Stimulated activated naive CD4-positive, alpha-beta T cell (primary cell): ENCODE results near the gene NT5C1A.

Source experiments
- DNase-seq, 6 experiments: peaks; one replicate each; lab custom pipeline; 2025; lab: John Stamatoyannopoulos, UW

The NT5C1A gene

DNA sequence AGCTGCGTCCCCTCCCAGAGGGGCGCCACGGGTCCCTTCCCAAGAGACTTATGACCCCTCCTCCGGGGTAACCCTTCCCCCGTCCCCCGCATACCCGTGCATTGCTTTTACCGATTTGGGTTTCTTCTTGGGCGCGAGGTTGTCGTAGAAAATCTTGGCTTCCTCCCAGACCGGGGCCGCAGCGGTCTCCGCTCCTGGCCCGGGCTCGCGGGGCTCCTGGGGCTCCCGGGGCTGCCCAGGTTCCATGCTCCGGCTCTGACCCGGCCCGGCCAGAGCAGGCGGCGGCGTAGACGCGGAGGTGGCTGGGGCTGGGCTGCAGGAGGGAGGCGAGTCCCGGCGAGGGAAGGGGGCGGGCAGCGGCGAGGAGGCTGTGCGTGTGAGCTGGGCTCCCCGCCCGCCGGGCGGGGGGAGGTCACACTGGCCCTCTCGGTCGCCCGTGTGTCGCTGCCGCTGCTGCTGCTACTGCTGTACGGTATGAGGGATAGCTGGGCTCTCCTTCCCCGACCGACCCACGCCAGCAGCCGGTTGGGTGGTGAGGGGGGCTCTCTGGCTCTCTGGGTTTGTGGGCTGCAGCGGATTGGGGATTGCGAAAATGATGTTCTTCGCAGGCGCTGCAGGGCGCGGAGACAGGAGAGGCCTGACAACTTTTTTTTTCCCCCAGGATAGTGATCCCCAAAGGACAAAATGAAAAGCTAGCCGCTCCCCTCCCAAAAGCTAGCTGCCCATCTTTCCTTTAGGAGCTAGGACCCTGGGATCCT is at the start of gene NT5C1A:
NT5C1A (minus strand) TSS at position 315 of the 758 bp plus-strand sequence; CDS start at position 246, 69 bp downstream.
- peak in 4 of 6 experiments; percentile 3 to 31 (median 21) for DNase-seq

DNA sequence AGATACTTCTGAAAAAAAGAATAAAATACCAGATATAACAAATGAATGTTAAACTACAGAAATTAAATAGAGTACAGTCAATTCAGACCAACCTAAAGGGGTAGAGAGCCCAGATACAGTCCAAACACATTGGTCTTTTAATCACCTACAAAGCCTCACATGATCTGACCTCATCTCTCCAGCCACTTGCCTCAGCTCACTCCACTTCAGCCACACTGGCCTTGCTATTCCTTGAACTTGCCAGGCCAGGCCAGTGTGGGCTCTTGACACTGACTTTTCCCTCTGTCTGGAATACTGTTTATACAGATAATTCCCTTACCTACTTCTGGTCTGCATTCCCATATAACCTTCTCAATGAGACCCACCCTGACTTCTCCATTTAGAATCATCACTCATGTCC is 49.8 kb upstream of the NT5C1A start:
- DNase-seq = no peak

DNA sequence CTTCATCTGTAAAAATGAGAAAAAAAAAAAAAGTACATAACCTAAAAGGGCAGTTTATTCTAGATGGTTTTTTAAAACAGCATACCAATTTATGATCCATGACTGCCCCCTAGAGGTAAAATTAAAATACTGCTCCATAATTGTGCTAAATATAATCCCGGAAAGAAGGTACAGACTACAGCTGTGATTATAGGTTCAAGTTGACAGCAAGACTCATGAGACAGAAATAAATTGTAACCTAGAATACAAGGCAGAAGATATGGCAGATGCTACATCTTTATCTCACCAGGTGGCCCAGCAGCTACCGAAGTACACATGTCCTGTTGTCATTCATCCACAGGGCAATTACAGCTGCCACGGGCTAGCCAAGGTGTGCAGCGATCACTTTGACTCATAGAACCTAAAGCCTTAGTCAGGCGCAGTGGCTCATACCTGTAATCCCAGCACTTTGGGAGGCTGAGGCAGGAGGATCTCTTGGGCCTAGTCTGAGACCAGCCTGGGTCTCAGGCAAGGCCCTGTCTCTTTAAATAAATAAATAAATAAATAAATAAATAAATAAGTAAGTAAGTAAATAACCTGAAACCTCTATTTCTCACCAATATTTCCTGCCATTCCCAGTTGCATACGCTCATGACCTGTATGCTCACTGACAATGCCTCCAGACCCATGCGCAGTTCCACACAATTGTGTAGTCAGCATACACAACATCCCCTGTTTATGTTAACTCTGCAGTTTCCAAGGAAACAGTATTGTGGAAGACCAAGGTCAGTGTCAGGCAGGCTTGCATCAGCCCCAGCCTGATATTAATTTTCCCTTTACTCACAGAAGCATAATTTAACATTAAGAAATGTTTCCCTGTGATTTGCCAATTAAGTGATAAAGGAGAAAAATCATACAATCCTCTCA is 48.4 kb upstream of the NT5C1A start:
- DNase-seq = peak in 3 of 6 experiments; percentile 59 to 79 (median 78)

DNA sequence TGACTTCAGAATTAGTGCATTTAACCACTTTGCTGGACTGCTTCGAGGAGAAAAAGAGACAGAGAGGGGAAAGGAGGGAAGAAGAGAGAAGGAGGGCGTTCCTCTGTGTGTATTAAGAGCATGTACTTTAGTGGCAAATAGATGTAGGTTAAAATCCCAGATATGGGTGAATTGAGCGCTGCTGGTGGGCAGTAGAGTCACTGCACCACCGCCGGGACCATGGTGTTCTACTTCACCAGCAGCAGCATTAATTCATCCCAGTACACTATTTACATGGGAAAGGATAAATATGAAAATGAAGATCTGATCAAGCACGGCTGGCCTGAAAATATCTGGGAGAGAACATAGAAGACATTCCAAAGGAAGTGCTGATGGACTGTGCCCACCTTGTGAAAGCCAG is 45.9 kb upstream of the NT5C1A start:
- no peak for DNase-seq

GRCh38 chr1:39713557-39713956 is 41.6 kb upstream of the NT5C1A start:
- no peak for DNase-seq

- no peak for DNase-seq
Observed at GRCh38 chr1:39711966-39712340, 40.0 kb upstream of the NT5C1A start.

DNA sequence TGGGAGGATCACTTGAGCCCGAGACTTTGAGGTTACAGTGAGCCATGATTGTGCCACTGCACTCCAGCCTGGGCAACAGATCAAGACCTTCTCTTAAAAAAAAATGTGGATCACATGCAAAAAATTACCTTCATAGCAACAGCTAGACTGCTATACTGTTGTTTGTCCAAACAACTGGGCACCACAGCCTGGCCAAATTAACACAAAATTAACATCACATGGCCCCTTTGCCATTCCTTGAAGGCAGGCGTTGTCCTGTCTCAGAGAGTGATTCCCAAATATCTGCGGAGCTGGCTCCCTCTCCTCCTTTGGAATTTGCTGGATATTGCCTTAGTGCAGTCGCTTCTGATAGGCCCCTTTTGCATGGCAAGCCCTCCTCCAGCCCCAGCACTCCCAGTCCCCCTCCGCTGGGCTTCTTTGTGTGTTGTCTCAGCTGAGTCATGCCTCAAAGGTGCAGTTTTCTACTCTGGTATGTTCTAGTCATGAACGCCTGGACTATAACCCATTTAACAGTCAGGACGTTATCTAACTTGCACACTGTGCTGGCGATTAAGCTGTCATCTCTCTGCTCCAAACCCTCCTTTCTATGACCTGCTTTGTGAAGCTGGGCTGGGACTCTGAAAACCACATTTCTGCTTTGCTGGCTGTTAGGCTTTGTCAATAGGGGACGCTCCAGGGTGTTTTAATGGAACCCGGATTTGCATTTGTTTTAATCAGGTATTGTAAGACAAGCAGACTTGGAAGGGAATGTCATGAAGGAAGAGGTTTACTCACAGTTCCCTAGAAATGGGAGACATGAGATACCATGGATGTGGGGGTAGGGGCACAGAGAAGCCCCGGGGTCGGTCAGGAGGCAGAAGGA is 39.4 kb upstream of the NT5C1A start:
- DNase-seq = no peak

- no peak for DNase-seq
Observed at GRCh38 chr1:39707506-39707905, 35.6 kb upstream of the NT5C1A start.

- DNase-seq = no peak
Observed at GRCh38 chr1:39704757-39705156, 32.9 kb upstream of the NT5C1A start.

DNA sequence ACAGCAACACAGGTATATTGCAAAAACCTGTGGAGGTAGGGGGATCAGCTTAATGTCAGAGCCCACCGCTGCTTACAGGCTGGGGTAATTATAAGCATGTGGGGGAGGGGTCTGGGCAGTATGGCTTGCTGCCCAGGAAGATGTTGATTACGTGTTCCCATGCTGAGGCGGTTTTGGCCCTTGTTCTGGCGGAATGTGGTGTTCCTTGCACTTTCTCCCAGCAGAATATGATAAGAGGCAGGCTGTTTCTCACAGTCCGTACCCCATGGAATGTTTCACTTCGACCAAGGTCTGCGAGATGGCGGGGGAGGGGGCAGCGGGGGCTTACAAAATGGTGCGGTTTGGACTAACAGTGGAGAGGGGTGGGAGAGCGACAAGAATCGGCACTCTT is 29.1 kb upstream of the NT5C1A start:
- no peak for DNase-seq

DNA sequence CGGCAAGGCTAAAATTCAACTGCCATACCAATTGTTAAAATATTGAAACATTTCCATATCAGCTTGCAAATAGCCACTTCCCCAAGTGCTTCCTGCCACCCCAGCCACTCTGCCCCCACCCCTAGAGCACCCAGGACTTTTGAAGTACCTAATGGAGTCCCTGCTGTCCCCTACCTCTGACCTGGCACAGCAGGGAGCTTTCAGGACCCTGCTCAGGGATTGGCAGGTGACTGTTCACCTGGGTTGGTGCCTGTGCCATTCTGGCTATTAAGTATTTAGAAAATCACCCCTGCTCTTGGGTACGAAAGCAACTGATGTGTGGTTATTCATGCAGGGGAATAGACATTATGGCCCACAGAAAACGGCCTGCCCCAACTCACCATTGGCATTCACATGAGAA is 28.4 kb upstream of the NT5C1A start:
- no peak for DNase-seq

GRCh38 chr1:39699419-39699818 is 27.5 kb upstream of the NT5C1A start:
- DNase-seq = no peak

GRCh38 chr1:39698568-39698967 is 26.7 kb upstream of the NT5C1A start:
- no peak for DNase-seq

- no peak for DNase-seq
Observed at GRCh38 chr1:39696448-39696847, 24.5 kb upstream of the NT5C1A start.

GRCh38 chr1:39695016-39695415 is 23.1 kb upstream of the NT5C1A start:
- DNase-seq = no peak

GRCh38 chr1:39694026-39694425 is 22.1 kb upstream of the NT5C1A start:
- DNase-seq = no peak

- DNase-seq = peak in 4 of 6 experiments; percentile 34 to 64 (median 40)
Observed at GRCh38 chr1:39692152-39693074, 20.5 kb upstream of the NT5C1A start.

DNA sequence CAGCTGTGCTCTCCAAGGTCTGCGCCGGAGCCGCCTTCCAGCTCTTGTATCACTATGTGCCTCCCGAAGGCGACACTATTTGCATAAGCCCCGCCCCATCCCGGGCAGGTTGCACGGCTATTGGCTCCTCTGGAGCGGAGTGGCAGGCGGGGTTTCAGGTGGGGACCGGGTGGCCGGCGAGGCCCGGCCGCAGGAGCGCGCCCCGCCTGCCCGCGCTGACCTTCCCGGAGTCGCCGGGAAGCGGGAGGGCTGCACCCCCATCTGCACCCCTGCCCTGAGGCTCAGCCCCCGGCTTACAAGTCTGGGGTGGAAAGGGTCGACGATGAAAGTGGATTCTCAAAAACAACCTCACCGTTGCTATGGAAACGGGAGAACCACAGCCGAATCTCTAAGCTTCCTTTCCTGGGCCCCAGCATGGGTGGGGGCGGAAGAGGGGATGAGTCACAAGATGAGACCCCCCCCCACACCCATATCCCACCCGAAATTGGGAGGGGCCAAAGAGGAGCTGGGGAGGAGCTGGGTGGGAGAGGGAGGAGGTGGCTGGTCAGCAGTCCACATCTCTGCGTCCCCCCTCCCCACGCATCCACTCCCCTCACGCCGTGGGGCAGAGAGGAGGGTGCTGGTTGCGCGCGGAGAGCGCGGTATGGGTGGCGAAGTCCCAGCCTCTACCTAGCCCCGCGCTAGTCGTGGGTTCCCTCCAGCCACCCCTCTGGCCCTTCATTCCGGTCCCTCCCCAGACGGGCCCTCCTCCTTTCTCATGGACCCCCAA is 19.7 kb upstream of the NT5C1A start, which contains the start of gene HPCAL4:
HPCAL4 (minus strand) TSS at position 51 of the 769 bp plus-strand sequence. CDS start 6,830 bp downstream, outside the sequence.
- peak; percentile 77 to 97 (median 89) for DNase-seq

DNA sequence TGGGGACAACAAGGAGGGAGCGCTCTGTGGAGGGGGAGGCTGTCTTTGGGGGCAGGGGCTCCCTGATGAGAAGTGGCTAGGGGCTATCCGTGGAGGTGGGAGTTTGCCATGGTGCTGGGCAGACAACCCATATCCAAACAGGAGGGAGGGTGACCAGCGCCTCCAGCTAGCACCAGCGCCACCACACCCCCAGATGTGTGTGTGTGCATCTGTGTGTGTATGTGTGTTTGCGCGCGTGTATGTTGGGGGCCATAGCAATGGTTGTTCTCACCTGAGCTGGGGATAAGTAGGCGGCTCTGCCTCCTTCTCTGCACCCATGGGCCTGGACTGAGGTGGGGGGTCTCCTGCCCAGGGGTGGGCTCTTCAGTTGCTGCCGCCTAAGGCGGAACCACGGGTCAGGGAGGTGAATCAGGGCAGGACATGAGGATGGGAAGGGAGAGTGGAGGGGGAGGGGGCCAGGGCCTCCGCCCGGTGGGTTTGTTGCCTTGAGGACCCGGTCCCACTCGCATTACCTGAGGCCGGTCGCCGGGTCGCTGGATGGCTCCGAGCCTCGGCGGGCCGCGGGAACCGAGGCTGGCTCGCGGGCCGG is 19.0 kb upstream of the NT5C1A start:
- DNase-seq = no peak

DNA sequence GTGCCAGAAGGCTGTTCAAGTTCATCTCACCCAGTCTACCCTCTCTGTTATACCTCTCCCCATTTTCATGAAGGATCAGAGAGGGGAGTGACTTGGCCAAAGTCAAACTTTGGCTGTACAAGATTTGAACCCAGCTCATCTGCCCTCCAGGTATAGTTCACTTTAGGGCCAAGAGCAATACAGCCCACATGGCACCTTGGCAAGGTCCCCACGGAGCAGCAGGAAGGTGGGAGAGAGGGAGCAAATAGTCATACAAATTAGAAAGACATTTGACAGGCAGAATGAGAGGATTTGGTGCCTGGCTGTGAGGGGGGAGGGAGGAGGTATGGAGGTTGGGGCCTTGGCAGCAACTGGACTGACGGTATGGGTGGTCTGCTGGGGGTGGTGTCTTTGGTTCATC is 18.3 kb upstream of the NT5C1A start:
- DNase-seq = no peak
